ENCODE results near the gene TENT5D.

The TENT5D gene

DNA sequence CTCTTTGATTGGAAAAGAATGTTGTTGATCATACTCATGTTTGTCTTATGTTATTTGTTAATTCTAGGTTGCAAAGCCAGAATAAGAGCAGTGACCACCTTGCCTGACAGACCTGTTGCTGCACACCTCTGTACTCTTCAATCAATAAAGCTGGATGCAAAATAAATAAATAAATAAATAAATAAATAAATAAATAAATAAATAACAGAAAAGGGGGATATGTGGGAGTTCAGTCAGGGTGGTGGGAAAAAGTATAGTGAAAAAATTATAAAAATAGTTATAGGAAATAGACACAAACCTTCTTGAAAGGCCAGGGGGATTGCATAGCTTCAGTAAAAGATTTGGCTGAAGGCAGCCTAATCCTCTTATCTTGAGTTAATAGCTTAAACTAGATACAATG is 51.3 kb downstream of the TENT5D start:
- H3K9ac ChIP-seq (ENCODE audit: low read depth, low read length) = no peak overlapping the region
- DNase-seq (no peak), ATAC-seq (ENCODE audit: insufficient read depth, low read depth) (no peak)
- no peak for TF ChIP-seq EZH2 (IDR thresholded peaks at IDR 0.05; ENCODE audit: borderline replicate concordance, low read depth, low read length, severe bottlenecking)
- no peak for TF ChIP-seq CTCF (IDR thresholded peaks at IDR 0.05; ENCODE audit: borderline replicate concordance, extremely low read depth, low read length, poor library complexity, severe bottlenecking)
- H2AFZ ChIP-seq (ENCODE audit: low read depth, low read length) = no peak overlapping the region
- H3K9me3 ChIP-seq (ENCODE audit: insufficient read depth, low read length, severe bottlenecking) = no peaks in the 10 kb centered on the region
- H4K20me1 ChIP-seq (ENCODE audit: insufficient read depth, low read length) = no peaks in the 10 kb centered on the region
- H3K79me2 ChIP-seq (ENCODE audit: insufficient read depth, low read length) = no peaks in the 10 kb centered on the region
- no peaks in the 10 kb centered on the region for H3K4me1 ChIP-seq (ENCODE audit: insufficient read depth, low read length)
- H3K27me3 ChIP-seq (ENCODE audit: insufficient read depth, low read length, poor library complexity) = no peaks in the 10 kb centered on the region
- no peak overlapping the region for H3K4me3 ChIP-seq (ENCODE audit: low read depth in 1 of 2, low read length in 2 of 2)
- no peaks in the 10 kb centered on the region for H3K36me3 ChIP-seq (ENCODE audit: insufficient read depth, low read length)
- no peak overlapping the region for H3K27ac ChIP-seq (ENCODE audit: low read length)
- no peak overlapping the region for H3K4me2 ChIP-seq (ENCODE audit: insufficient read depth, low read length)

DNA sequence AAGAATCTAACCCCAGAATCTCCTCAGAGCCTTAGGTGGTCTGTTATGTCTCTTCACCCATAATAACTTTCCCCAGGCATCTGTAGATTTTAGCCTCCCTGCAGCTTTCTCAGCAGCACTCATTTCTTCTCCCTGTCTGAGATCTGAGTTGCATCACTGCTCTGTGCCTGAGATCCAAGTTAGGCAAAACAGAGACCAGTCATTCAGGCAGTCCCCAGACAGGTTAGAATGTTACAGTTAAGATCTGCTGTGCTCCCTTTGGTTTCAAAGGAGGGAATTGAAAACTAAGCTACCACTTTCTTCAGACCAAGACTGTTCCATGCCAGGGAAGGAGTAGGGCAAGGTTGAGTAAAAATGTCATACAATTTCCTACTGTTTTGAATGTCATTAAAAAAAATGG is 65.3 kb downstream of the TENT5D start:
- H3K4me1 ChIP-seq (ENCODE audit: insufficient read depth, low read length) = no peaks in the 10 kb centered on the region
- H3K4me3 ChIP-seq (ENCODE audit: low read depth in 1 of 2, low read length in 2 of 2) = no peak overlapping the region
- H3K36me3 ChIP-seq (ENCODE audit: insufficient read depth, low read length) = no peaks in the 10 kb centered on the region
- H3K27me3 ChIP-seq (ENCODE audit: insufficient read depth, low read length, poor library complexity) = no peaks in the 10 kb centered on the region
- H4K20me1 ChIP-seq (ENCODE audit: insufficient read depth, low read length) = no peaks in the 10 kb centered on the region
- no peak for DNase-seq
- no peak overlapping the region for H3K4me2 ChIP-seq (ENCODE audit: insufficient read depth, low read length)
- no peak overlapping the region for H3K9ac ChIP-seq (ENCODE audit: low read depth, low read length)
- no peaks in the 10 kb centered on the region for H3K79me2 ChIP-seq (ENCODE audit: insufficient read depth, low read length)
- no peak for ATAC-seq (ENCODE audit: insufficient read depth, low read depth)
- H3K9me3 ChIP-seq (ENCODE audit: insufficient read depth, low read length, severe bottlenecking) = no peaks in the 10 kb centered on the region
- no peak for TF ChIP-seq CTCF (IDR thresholded peaks at IDR 0.05; ENCODE audit: borderline replicate concordance, extremely low read depth, low read length, poor library complexity, severe bottlenecking)
- no peak for TF ChIP-seq EZH2 (IDR thresholded peaks at IDR 0.05; ENCODE audit: borderline replicate concordance, low read depth, low read length, severe bottlenecking)
- no peak overlapping the region for H2AFZ ChIP-seq (ENCODE audit: low read depth, low read length)
- no peak overlapping the region for H3K27ac ChIP-seq (ENCODE audit: low read length)

DNA sequence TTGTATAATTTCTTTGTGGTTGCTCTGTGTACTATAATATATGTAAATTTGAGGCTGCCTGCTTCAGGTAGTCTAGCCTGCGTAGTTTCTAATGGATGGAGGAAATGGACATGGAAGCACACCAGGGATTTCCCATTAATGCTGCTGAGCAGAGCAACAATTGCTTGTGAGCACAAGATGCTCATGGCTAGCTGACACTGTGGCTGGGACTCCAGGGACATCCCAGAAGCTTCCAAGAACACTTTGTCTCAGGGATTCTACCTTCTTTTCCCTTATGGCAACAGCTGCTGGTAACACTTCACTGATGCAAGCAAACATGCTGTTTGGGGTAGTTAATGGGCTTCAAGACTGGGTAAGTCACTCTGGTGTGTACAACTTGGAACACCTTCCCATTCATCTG is 66.1 kb downstream of the TENT5D start:
- Histone ChIP-seq H3K79me2 (ENCODE audit: insufficient read depth, low read length) (no peaks in the 10 kb centered on the region), H3K27ac (ENCODE audit: low read length) (no peak overlapping the region), H3K9ac (ENCODE audit: low read depth, low read length) (no peak overlapping the region), H3K4me1 (ENCODE audit: insufficient read depth, low read length) (no peaks in the 10 kb centered on the region), H2AFZ (ENCODE audit: low read depth, low read length) (no peak overlapping the region), H3K36me3 (ENCODE audit: insufficient read depth, low read length) (no peaks in the 10 kb centered on the region), H3K9me3 (ENCODE audit: insufficient read depth, low read length, severe bottlenecking) (no peaks in the 10 kb centered on the region), H3K4me2 (ENCODE audit: insufficient read depth, low read length) (no peak overlapping the region), H3K4me3 (ENCODE audit: low read depth in 1 of 2, low read length in 2 of 2) (no peak overlapping the region), H3K27me3 (ENCODE audit: insufficient read depth, low read length, poor library complexity) (no peaks in the 10 kb centered on the region), H4K20me1 (ENCODE audit: insufficient read depth, low read length) (no peaks in the 10 kb centered on the region)
- ATAC-seq (ENCODE audit: insufficient read depth, low read depth) = no peak
- DNase-seq = no peak
- TF ChIP-seq EZH2 (IDR thresholded peaks at IDR 0.05; ENCODE audit: borderline replicate concordance, low read depth, low read length, severe bottlenecking) (no peak), CTCF (IDR thresholded peaks at IDR 0.05; ENCODE audit: borderline replicate concordance, extremely low read depth, low read length, poor library complexity, severe bottlenecking) (no peak)

- Histone ChIP-seq H3K27me3 (ENCODE audit: insufficient read depth, low read length, poor library complexity) (no peaks in the 10 kb centered on the region), H3K79me2 (ENCODE audit: insufficient read depth, low read length) (no peaks in the 10 kb centered on the region), H4K20me1 (ENCODE audit: insufficient read depth, low read length) (no peaks in the 10 kb centered on the region), H3K9me3 (ENCODE audit: insufficient read depth, low read length, severe bottlenecking) (no peaks in the 10 kb centered on the region), H3K4me3 (ENCODE audit: low read depth in 1 of 2, low read length in 2 of 2) (no peak overlapping the region), H2AFZ (ENCODE audit: low read depth, low read length) (no peak overlapping the region), H3K36me3 (ENCODE audit: insufficient read depth, low read length) (no peaks in the 10 kb centered on the region), H3K4me1 (ENCODE audit: insufficient read depth, low read length) (no peaks in the 10 kb centered on the region), H3K9ac (ENCODE audit: low read depth, low read length) (no peak overlapping the region), H3K4me2 (ENCODE audit: insufficient read depth, low read length) (no peak overlapping the region), H3K27ac (ENCODE audit: low read length) (no peak overlapping the region)
- TF ChIP-seq EZH2 (IDR thresholded peaks at IDR 0.05; ENCODE audit: borderline replicate concordance, low read depth, low read length, severe bottlenecking) (no peak), CTCF (IDR thresholded peaks at IDR 0.05; ENCODE audit: borderline replicate concordance, extremely low read depth, low read length, poor library complexity, severe bottlenecking) (no peak)
- ATAC-seq (ENCODE audit: insufficient read depth, low read depth) = no peak
- DNase-seq = no peak
Measured at GRCh38 chrX:80489166-80489565, 68.9 kb downstream of the TENT5D start.
